ENCODE data around the gene CEBPA.

Gene CEBPA

GRCh38 chr19:33270769-33271168 lies 31.6 kb downstream of the CEBPA start:
- no peak for DNase-seq

DNA sequence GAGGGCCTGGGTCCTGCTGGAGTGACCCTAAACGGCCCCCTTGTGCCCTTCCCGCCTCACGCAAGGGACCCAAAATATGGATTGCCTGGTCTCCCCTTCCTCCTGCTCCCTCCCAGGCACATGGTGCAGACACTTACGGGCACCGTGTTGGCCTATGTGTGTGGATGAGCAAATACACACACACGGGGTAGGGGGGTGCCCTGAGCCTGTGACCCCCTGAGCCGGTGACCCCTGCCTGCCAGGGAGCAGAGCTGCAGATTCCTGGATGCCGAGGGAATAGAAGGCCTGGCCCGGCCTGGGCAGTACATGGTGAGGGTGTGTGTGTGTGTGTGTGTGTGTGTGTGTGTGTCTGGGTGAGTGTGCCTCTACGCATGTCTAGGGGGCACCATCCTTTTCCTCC lies 33.3 kb downstream of the CEBPA start:
- DNase-seq, result no peak

GRCh38 chr19:33268162-33268991 lies 34.0 kb downstream of the CEBPA start:
- DNase-seq, result peak in 1 of 2 donors; percentile 27

- no peak for DNase-seq
Measured at GRCh38 chr19:33267706-33268105, 34.6 kb downstream of the CEBPA start.

- DNase-seq, result no peak
Measured at GRCh38 chr19:33266974-33267484, 35.3 kb downstream of the CEBPA start.

- no peak for DNase-seq
Measured at GRCh38 chr19:33264881-33265445, 37.4 kb downstream of the CEBPA start.

DNA sequence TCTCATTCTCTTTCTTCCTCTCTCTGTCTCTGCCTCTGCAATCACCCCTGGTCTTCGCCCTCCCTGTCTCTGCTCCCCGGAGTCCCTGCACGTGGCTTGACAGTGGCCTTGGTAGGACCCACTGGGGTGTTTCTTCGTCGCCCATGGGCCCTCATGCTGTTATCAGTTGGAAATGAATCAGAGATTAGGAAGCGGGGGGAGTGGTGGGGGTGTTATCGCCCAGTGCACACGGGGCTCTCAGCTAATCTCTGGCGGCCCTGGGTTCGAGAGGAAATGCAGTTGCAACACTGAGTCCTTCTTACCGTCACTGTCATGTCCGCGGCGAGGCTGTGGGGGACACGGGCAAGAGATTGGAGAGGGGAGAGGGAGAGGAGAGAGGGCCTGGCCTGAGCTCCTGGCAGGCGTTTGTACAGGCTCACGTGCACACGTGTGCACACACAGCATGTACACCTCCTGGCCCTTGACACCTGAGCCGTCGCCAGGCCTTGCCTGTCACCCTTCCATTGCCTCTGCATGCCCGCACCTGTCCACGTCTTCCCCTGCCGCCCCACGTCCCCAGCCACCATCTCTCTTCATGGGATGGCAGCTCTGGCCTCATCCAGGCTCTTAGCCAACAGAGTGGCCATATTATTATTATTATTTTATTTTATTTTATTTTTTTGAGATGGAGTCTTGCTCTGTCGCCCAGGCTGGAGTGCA lies 38.9 kb downstream of the CEBPA start:
- DNase-seq, result no peak

DNA sequence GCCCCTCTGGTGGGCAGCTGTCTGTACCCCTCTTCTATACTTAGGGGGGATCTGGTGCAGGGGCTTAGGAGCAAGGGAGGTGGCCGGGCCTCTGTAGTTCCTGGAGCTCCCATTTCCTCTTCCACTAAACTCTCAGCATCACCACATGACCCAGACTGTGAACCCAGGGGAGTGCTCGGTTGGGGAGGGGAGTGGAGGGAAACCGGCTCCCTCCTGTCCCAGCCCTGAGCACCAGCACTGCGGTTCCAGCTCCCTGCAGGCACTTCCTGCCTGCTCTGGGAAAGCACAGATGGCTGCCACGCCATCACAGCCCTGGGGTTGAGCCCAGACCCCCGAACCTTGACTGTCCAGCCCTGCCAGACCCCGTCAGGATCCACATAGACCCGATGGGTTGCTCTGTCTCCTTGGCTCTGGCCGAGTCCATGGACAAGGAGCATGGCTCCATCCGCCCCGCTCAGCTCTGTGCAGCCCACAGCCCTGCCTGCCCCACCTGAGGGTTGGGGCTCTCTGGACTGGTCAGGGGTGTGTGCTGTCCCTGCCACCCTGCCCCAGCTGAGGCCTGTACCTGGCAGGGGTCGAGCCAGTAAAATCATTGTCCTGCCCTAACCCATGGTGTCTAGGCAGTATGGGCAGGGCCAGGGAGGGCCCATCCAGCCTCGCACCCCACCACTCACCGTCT lies 40.7 kb downstream of the CEBPA start:
- no peak for DNase-seq

GRCh38 chr19:33260628-33261418 lies 41.5 kb downstream of the CEBPA start:
- peak in 1 of 2 donors; percentile 35 for DNase-seq

- DNase-seq, result peak in 1 of 2 donors; percentile 49
Measured at GRCh38 chr19:33259539-33259938, 42.8 kb downstream of the CEBPA start.

- no peak for DNase-seq
Measured at GRCh38 chr19:33257828-33258227, 44.5 kb downstream of the CEBPA start.

DNA sequence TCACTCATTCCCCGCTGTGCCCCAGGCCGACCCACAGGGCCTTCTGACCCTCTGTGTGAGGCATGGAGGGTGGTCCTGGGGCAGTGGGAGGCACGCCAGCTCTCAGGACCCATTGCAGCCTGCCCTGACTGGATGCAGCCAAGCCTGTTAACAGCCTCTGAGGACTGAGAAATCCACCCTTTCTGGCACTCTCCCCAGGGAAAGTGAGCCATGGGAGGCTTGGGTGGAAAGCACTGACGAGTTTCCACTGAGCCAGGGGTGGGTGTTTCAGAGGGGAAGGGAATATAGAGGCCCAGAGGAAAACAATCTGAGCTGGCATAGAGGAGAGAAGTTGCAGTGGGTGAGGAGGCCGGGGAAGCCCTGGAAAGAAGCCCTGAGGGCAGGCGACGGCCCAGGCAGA lies 46.1 kb downstream of the CEBPA start:
- no peak for DNase-seq

DNA sequence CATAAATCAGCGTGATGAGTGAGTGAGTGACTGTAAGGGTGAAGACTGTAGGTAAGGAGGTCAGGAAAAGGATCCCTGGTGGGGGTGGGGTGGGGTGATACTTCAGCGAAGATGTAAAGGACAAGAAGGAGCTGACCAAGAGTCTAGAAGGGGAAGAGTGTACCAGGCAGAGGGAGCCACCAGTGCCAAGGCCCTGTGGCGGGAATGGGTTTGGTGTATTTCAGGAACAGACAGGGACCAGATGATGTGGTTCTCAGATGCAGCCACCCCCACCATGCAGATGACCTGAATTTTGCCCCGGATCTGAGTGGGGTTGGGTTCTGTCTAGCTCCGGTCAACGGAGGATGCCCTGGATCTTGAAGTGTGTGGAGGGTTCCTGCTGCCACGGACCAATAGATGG lies 46.6 kb downstream of the CEBPA start:
- no peak for DNase-seq

DNA sequence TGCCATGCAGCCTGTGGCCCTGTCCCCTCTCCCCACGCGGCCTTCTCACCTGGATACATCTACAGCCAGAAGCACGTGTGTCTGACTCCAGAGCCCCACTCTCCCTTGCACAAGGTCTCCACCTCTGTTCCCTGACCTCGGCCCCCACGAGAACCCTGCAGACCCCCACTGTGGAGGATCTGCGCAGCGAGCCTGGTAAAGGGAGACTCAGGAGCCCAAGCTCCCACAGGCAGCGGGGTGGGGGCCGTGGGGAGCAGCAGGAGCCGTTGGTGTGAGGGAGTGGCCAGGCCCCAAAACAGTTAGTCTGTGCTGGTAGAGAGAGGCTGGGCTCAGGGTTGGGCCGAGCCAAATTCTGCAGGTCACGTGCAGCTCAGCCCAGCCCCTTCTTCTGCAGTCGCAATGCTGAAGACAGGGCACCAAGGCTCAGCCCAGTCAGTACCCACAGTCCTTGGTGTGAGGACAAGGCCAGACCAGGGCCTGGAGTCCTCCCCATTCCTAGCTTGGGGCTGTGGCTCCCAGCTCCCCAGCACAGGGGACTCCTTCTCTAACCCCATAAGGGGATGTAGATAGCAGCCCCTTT lies 48.0 kb downstream of the CEBPA start:
- no peak for DNase-seq

- no peak for DNase-seq
Measured at GRCh38 chr19:33252971-33253370, 49.4 kb downstream of the CEBPA start.

DNA sequence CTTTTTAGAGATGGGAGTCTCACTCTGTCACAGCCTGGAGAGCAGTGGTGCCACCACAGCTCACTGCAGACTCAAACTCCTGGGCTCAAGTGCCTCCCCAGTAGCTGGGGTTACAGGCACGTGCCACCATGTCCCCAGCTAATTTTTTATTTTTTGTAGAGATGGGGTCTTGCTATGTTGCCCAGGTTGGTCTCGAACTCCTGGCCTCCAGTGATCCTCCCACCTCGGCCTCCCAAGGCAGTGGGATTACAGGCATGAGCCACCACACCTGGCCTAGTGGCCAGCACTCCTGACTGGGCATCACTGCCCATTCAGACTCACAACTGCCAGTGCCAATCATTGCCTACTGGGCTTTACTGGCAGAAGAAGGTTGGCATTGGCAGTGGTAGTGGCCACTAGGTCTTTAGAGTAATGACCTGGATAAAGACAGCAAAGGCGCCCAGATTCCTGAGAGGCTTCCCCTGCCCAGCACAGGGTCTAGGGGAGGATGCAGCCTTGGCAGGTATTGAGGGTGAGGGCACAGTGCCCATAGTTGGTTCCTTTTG lies 49.8 kb downstream of the CEBPA start:
- DNase-seq, result no peak

- no peak for DNase-seq
Measured at GRCh38 chr19:33251526-33252090, 50.7 kb downstream of the CEBPA start.

GRCh38 chr19:33251076-33251475 lies 51.3 kb downstream of the CEBPA start:
- no peak for DNase-seq

GRCh38 chr19:33250500-33250899 lies 51.8 kb downstream of the CEBPA start:
- DNase-seq, result no peak

All from CD4-positive, alpha-beta T cell treated with Interleukin-4 for 1 hour (primary cell).